Medulla oblongata (tissue), 1 donor: ENCODE results near the gene XPNPEP2.

Experiments
- DNase-seq: peaks from one replicate; pipeline ENCODE4 v3.0.0-alpha.2; 2015; ENCODE audit errors: extremely low spot score

Gene XPNPEP2

GRCh38 chrX:129749069-129749468, 10.3 kb downstream of the XPNPEP2 start:
- DNase-seq, result no peak

DNA sequence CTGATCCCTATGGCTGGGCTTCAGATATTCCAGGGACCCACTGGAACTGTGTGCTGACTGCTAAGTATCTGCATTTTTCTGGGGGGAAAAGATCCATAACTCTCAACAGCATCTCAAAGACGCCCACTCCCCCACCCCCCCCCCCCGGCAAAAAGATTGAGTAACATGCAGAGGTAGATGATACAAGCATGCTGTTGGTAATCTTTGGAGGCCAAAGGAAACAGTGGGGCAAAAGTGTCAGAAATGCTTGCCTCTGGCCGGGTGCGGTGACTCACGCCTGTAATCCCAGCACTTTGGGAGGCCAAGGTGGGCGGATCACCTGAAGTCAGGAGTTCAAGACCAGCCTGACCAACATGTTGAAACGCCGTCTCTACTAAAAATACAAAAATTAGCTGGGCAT, 12.2 kb downstream of the XPNPEP2 start:
- DNase-seq, result no peak

- peak; percentile 6 for DNase-seq
These were observed 15.6 kb downstream of the XPNPEP2 start for GRCh38 chrX:129754056-129755024.

DNA sequence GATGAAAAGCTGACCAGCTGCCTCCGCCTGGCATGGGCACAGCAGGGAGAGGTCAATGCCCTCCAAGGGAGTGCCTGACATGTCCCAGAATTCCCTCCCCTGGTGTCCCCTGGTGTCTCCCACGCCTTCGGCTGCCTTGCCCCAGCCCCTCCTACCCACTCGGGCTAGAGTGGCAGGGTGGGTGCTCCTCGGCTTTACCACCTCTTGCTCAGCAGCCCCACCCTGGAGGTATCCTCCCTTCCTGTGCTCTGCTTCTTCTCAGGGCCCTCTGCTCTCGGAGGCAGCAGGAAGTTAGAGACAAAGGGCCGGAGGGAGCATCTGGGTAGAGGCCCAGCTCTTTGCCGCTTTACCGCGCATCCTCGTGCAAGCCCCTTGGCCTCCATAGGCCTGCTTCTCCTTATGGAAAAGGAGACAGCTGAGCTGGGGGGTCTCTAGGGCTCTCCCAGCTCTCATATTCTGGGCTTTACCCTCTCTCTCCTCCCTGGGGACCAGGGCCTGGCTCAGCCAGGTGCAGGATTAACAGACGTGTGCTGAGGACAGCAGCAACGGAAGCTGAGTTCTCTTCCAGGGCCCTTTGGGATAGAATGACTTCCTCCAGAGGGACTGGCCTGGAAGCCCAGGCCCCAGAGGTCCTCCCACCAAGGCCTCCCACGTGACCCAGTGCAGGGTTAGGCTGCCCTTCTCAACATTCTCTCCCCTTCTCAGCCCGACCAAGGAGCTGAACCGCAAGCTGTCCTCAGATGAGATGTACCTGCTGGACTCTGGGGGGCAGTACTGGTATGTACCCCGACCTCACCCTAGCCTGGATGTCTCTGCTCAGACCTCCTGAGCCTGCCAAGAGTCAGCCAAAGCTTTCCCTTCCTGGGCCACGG, 17.2 kb downstream of the XPNPEP2 start:
- no peak for DNase-seq

GRCh38 chrX:129759576-129760061, 20.8 kb downstream of the XPNPEP2 start:
- peak; percentile 80 for DNase-seq

DNA sequence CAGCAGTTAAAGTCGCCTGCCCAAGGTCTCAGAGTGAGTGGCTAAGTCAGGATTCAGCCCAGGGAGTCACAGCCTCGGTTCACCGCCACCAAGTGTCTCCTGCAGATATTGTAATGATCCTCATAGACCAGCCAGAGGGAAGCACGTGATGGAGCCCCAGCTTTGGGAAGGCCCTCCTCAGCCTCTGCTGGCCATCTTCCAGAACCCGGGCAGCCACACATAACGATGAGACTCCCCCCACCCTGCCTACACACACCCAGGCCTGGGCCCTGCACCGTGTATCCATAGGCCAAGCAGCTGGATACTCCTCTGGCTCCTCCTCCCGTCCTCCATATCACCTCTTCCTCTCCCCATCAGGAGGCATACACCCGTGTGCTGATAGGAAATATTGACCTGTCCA, 21.4 kb downstream of the XPNPEP2 start:
- no peak for DNase-seq

- no peak for DNase-seq
These were observed 22.2 kb downstream of the XPNPEP2 start for GRCh38 chrX:129760981-129761380.

DNA sequence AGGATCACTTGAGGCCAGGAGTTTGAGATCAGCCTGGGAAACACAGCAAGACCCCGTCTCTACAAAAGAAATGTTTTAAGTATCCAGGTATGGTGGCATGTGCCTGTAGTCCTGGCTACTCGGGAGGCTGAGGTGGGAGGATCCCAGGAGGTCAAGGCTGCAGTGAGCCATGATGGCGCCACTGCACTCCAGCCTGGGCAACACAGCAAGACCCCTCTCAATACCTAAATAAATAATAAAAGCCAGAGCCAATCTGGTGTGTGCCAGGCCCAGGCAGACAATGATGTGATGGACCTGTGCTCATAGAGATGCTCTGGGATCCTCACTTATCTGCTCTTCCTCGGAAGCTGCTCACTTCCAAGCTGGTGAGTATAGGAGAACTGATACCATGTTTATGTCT, 22.8 kb downstream of the XPNPEP2 start:
- DNase-seq, result no peak

DNA sequence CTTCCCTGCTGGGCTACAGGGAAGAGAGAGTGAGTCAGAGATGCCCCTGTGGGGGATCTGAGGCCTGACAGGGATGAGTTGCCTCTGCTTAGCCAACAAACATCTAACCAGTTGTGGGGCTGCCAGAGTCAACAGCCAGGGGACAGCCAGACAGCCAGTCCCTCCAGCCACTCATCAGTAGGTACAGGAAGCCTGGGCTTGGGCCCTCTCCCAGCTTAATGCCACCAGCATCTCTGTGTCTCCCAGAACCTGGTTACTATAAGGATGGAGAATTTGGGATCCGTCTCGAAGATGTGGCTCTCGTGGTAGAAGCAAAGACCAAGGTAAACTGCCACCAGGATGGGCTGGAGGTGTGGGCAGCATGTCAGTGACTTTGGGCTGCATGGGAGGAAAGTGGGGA, 23.7 kb downstream of the XPNPEP2 start:
- no peak for DNase-seq

- DNase-seq, result no peak
These were observed 24.9 kb downstream of the XPNPEP2 start for GRCh38 chrX:129763666-129764065.

DNA sequence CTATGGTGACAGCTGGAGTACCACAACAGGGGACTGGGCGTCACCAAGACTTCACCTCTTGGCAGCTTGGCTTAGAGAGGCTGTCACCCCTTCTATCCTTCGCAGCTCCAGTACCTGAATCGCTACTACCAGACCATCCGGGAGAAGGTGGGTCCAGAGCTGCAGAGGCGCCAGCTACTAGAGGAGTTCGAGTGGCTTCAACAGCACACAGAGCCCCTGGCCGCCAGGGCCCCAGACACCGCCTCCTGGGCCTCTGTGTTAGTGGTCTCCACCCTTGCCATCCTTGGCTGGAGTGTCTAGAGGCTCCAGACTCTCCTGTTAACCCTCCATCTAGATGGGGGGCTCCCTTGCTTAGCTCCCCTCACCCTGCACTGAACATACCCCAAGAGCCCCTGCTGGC, 29.4 kb downstream of the XPNPEP2 start:
- DNase-seq, result no peak

- no peak for DNase-seq
These were observed 30.0 kb downstream of the XPNPEP2 start for GRCh38 chrX:129768586-129769466.

DNA sequence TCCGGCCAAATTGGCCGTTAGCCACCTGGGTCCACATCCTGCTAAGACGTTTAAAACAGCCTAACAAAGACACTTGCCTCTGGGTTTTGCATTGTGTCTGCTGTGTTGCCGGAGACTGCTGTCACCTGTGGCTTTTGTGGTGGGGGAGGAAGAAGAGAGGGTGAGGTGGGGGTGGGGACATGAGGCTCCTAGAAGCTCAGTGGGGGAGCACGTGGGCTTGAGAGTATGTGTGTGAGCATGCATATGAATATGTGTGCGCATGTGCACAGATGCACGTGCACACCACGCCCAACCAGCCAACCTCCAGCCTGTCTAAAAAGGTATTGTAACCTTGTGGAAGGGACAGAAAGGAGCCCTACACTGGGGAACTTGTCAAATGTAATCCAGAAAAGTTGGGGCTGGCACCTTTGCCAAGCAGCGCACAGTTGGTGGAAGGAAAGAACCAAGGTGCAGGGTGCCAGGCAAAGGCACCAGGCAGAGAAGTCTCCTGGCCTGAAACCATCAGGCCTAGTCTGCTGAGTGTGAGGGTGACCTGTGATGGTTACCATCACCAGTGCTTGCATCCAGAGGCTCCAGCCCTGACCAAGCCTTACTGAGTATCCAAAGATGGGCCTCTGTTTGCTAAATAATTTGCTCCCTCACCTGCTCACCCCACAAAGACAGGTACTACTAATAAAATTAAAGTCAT, 30.8 kb downstream of the XPNPEP2 start:
- no peak for DNase-seq

- no peak for DNase-seq
These were observed 32.7 kb downstream of the XPNPEP2 start for GRCh38 chrX:129771266-129771995.

GRCh38 chrX:129772796-129773431, 34.1 kb downstream of the XPNPEP2 start:
- peak; percentile 76 for DNase-seq

- DNase-seq, result no peak
These were observed 35.1 kb downstream of the XPNPEP2 start for GRCh38 chrX:129773649-129774458.

DNA sequence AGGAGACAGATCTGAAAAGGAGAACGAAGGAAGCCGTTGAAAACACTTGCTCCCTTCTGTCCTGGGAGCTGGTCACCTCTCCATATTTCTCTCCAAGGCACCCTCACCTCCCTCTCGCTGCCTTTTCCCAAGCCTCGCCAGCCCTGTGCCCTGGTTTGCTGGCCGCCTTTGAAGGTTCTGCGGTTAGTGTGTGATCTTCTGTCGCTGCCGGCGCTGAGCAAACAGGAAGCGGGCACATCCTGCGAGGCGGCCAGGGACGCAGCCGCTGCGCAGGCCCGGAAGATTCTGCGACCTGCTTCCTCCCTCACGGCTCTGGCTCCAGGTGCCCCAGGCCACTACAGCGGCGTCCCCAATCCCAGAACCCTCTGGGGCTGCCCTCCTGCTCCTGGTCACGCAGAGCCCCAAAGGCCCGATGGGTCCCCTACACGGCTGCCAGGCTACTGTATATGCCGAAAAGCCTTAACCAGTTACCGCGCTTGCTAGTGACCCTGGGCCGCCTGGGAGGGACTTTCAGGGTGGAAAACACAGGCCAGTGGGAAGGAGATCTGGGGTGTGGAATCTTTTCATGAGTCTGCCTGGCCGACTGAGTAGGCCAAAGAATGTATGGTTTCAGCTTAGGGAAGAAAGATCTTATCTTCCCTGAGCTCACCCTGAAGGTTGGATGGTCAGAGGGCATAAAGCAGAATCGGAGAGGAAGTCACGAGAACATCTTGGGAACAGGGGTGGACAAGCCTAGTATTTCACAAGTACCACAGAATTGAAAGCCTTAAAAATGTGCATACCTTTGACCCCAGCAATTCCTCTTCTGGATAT, 38.6 kb downstream of the XPNPEP2 start:
- peak; percentile 46 for DNase-seq
